ENCODE data around the gene TSPAN14. TPM values are rescaled to one million over a fixed set of nuclear protein-coding genes. Genes with fewer than 3 reads are reported as not detected.

Gene TSPAN14
- total RNA-seq, 4 donors from 2014 or later = 18.9 to 72.9 (median 55.8) TPM

DNA sequence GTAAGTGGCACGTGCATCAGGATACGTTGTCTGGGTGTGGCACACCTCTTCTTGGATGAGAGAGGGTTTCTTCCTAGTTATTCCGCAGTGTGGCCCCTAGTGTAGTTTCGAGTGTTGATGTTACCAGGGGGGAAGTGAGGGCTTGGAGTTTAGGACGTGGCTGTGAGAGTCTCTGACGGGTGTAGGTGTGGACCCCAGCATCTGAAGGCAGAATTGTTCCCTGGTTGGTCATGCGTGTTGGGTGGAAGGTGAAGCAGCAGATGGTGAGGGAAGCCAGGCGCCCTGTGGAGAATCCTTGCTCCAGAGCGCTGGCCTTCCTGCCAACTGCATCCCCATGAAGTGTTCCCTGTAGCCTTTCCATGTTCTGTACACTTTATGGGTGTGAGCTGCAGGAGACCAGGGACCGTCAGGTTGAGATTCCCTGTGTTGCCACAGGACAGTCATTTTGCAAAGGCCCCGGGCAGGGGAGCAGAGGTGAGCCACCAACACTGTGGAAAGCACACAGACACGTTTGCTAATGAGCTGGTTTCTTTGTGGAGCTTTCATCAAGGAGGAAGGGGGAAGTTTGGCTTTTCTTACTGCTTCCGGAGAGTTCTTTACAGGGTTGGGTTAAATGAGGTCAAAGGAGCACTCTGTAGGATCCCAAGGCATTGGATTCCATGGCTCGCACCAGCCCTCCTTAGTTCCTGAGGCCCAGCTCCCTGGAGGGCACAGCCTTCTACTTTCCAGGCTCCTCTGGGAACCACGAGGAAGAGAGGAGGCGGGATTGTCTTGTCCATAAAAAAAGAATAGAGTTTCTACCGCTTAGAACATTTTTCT lies 32.0 kb downstream of the TSPAN14 start:
- intact Hi-C loops (cut with DNase I; ENCODE audit: low total_unique reads) = no loop called here
- DNase-seq = no peak
- H3K27me3 ChIP-seq = no peaks in the 10 kb centered on the region
- peaks cover 4 to 59% (median 24%) of the 10 kb centered on the region in 4 donors for H3K4me1 ChIP-seq
- H3K9me3 ChIP-seq = no peaks in the 10 kb centered on the region
- WGBS, 2 donors (ENCODE audit: low coverage in 1 of 2) = 73 to 78% methylated on average over 6 to 17 of the region's 17 CpGs
- in situ Hi-C loops (cut with MboI; ENCODE audit: low pct_ligation_motif_present in 1 of 4, low pct_unique_long_range_greater_than_20kb in 1 of 4, low sequenced_read_pairs in 3 of 4) = no loop called here
- no peak overlapping the region for H3K4me3 ChIP-seq
- TF ChIP-seq POLR2AphosphoS5 (IDR thresholded peaks at IDR 0.05) = no peak
- TF ChIP-seq EP300 (IDR thresholded peaks at IDR 0.05; ENCODE audit: low read depth) = no peak
- TF ChIP-seq, protein P1, sequence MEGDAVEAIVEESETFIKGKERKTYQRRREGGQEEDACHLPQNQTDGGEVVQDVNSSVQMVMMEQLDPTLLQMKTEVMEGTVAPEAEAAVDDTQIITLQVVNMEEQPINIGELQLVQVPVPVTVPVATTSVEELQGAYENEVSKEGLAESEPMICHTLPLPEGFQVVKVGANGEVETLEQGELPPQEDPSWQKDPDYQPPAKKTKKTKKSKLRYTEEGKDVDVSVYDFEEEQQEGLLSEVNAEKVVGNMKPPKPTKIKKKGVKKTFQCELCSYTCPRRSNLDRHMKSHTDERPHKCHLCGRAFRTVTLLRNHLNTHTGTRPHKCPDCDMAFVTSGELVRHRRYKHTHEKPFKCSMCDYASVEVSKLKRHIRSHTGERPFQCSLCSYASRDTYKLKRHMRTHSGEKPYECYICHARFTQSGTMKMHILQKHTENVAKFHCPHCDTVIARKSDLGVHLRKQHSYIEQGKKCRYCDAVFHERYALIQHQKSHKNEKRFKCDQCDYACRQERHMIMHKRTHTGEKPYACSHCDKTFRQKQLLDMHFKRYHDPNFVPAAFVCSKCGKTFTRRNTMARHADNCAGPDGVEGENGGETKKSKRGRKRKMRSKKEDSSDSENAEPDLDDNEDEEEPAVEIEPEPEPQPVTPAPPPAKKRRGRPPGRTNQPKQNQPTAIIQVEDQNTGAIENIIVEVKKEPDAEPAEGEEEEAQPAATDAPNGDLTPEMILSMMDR (IDR thresholded peaks at IDR 0.05) = no peak
- no peak for TF ChIP-seq POLR2A (IDR thresholded peaks at IDR 0.05)
- H3K36me3 ChIP-seq = peaks cover 0 to 6% (median 0%) of the 10 kb centered on the region in 4 donors
- H3K27ac ChIP-seq = peak overlapping the region; percentile 8 to 42 (median 28)

DNA sequence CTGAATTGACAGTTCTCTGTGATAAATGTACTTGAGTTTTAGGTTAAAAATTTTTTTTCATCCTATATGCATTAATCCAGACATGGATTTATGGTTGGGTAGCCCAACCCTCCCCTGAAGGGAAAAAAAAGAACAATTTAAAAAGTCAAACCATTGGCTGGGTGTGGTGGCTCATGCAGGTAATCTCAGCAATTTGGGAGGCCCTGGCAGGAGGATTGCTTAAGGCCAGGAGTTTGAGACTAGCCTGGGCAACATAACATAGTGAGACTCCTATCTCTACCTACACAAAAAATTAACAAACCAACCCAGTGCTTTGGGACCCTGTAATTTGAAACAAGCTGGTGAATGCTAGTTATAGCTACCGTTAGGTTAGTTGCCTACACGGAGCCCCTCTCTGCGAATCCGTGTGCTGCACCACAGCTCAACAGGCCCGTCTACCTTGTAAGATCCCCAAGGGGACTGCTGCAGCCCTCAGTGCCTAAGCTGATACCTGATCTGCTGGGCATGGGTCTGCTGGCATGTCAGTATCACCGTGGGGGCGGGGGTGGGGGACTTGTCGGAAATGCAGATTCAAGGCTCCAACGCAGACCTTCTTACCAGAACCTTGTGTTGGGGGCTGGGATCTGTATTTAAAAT lies 32.8 kb downstream of the TSPAN14 start:
- peak overlapping the region; percentile 8 to 40 (median 29) for H3K27ac ChIP-seq

DNA sequence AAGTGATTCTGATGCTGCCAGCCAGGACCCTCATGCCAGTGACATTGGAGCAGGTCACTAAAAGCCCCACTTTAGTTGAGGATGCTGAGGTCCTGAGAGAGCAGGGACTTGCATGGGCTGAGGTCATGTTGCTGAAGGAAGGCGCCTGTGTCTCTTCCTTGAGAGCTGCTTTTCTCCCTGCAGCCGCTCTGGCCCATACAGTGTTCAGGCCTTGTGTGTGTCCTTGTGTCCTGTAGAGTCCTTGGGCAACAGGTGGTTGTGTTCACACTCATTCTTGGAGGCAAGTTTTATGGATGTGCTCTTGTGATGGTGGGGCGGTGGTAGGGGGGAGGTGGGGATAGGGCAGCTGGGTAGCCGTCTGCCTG lies 33.3 kb downstream of the TSPAN14 start:
- peak; percentile 3 for DNase-seq
- Histone ChIP-seq H3K27ac (peak overlapping the region in 3 of 4 donors; percentile 6 to 32 (median 23)), H3K4me1 (peaks cover 4 to 66% (median 24%) of the 10 kb centered on the region in 4 donors), H3K36me3 (peaks cover 0 to 6% (median 0%) of the 10 kb centered on the region in 4 donors), H3K9me3 (no peaks in the 10 kb centered on the region), H3K4me3 (no peak overlapping the region), H3K27me3 (no peaks in the 10 kb centered on the region)
- 98% methylated on average over 4 of the region's 4 CpGs; no CpG with 5 or more reads in 1 of the 2 donors for WGBS, 2 donors (ENCODE audit: low coverage in 1 of 2)
- in situ Hi-C loops (cut with MboI; ENCODE audit: low pct_ligation_motif_present in 1 of 4, low pct_unique_long_range_greater_than_20kb in 1 of 4, low sequenced_read_pairs in 3 of 4) (no loop called here), intact Hi-C loops (cut with DNase I; ENCODE audit: low total_unique reads) (no loop called here)
- TF ChIP-seq, protein P1 (IDR thresholded peaks at IDR 0.05) = no peak
- TF ChIP-seq POLR2AphosphoS5 (IDR thresholded peaks at IDR 0.05) = no peak
- TF ChIP-seq POLR2A (IDR thresholded peaks at IDR 0.05) = no peak
- no peak for TF ChIP-seq EP300 (IDR thresholded peaks at IDR 0.05; ENCODE audit: low read depth)

More for the DNA sequence above, 32.8 kb downstream of the TSPAN14 start:
- peaks cover 4 to 64% (median 24%) of the 10 kb centered on the region in 4 donors for H3K4me1 ChIP-seq
- peaks cover 0 to 6% (median 0%) of the 10 kb centered on the region in 4 donors for H3K36me3 ChIP-seq
- no peak overlapping the region for H3K4me3 ChIP-seq
- no peaks in the 10 kb centered on the region for H3K9me3 ChIP-seq
- H3K27me3 ChIP-seq = no peaks in the 10 kb centered on the region
- intact Hi-C loops (cut with DNase I; ENCODE audit: low total_unique reads) = no loop called here
- in situ Hi-C loops (cut with MboI; ENCODE audit: low pct_ligation_motif_present in 1 of 4, low pct_unique_long_range_greater_than_20kb in 1 of 4, low sequenced_read_pairs in 3 of 4) = no loop called here
- DNase-seq = peak; percentile 4
- TF ChIP-seq POLR2A (IDR thresholded peaks at IDR 0.05) (no peak), POLR2AphosphoS5 (IDR thresholded peaks at IDR 0.05) (no peak), EP300 (IDR thresholded peaks at IDR 0.05; ENCODE audit: low read depth) (no peak)
- TF ChIP-seq, protein P1 (IDR thresholded peaks at IDR 0.05) = no peak
- WGBS, 2 donors (ENCODE audit: low coverage in 1 of 2) = 95 to 97% methylated on average over 7 to 9 of the region's 9 CpGs

DNA sequence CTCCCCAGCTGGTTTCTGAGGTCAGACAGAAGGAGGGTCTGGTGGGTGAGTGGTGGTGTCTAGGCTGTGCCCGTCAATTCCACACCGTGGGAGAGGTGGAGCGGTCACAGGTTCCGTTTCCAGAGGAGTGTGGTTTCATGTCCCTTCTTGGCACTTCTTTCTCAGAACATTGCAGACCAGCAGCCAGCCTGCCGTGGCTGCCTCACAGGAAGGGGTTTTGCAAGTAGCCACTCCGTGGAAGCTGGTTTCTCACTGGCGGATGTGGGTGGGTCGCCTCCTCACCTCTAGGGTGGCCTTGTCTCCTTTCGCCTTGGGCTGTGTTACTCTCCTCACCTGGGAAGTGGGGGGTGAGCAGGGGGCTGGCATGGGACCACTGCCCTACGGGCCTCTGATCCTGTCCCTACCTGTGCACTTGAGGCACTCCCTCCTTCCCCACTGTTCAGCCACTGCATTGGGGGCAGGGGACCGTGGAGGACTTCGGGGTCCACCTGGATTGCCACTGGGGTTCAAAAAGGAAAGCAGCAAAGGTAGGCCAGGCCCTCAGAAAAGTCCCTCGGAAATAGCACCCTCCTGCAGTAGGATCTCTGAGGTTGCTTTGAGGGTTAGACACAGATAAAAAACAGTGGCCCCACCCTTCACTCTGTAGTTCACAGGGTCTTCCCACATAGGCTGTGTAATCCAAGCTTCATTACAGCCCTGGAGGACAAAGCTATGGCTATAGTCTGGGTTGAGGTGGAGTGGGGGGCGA lies 33.9 kb downstream of the TSPAN14 start:
- DNase-seq = peak; percentile 51
- Histone ChIP-seq H3K27ac (peak overlapping the region; percentile 6 to 53 (median 28)), H3K36me3 (peaks cover 0 to 6% (median 0%) of the 10 kb centered on the region in 4 donors), H3K4me1 (peaks cover 7 to 72% (median 24%) of the 10 kb centered on the region in 4 donors), H3K9me3 (no peaks in the 10 kb centered on the region), H3K4me3 (no peak overlapping the region), H3K27me3 (no peaks in the 10 kb centered on the region)
- WGBS, 2 donors (ENCODE audit: low coverage in 1 of 2) = 91 to 100% methylated on average over 5 to 14 of the region's 14 CpGs
- in situ Hi-C loops (cut with MboI; ENCODE audit: low pct_ligation_motif_present in 1 of 4, low pct_unique_long_range_greater_than_20kb in 1 of 4, low sequenced_read_pairs in 3 of 4) = no loop called here
- no peak for TF ChIP-seq EP300 (IDR thresholded peaks at IDR 0.05; ENCODE audit: low read depth)
- TF ChIP-seq, protein P1 (IDR thresholded peaks at IDR 0.05) = no peak
- TF ChIP-seq POLR2AphosphoS5 (IDR thresholded peaks at IDR 0.05) = peak in 1 of 3 donors; percentile 14
- intact Hi-C loops (cut with DNase I; ENCODE audit: low total_unique reads) = no loop called here
